Stimulated activated naive CD8-positive, alpha-beta T cell treated with anti-CD3 and anti-CD28 coated beads, Interleukin-15, Interleukin-2, amounts not matched to agents 100 ng/mL and 50 ng/mL, for 24 hours (primary cell): ENCODE data around the gene MYO7A.

Source experiments
- H3K27ac Mint-ChIP-seq: one replicate; pipeline ENCODE4 v1.8.0; 2021; ENCODE audit warnings: mild to moderate bottlenecking, mixed read lengths
- H3K27me3 Mint-ChIP-seq: one replicate; pipeline ENCODE4 v1.8.0; 2021; ENCODE audit warnings: mixed read lengths
- H3K36me3 Mint-ChIP-seq: one replicate; pipeline ENCODE4 v1.8.0; 2021; ENCODE audit warnings: low read depth, mixed read lengths
- H3K4me1 Mint-ChIP-seq: one replicate; pipeline ENCODE4 v1.8.0; 2021; ENCODE audit warnings: low read depth, mixed read lengths
- H3K4me3 Mint-ChIP-seq: one replicate; pipeline ENCODE4 v1.8.0; 2021; ENCODE audit warnings: mild to moderate bottlenecking, mixed read lengths
- H3K9me3 Mint-ChIP-seq: one replicate; pipeline ENCODE4 v1.8.0; 2021; ENCODE audit warnings: mixed read lengths

Gene MYO7A

DNA sequence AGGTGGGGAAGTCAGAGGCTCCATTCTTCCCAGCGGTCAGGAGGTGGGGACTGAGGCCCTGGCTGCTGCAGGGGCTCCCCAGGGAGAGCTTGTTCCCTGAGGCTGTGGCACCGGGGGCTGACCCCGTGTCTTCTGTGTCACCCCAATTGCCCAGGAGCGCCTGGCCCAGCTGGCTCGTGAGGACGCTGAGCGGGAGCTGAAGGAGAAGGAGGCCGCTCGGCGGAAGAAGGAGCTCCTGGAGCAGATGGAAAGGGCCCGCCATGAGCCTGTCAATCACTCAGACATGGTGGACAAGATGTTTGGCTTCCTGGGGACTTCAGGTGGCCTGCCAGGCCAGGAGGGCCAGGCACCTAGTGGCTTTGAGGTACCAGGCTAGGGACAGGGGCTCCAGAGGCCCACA lies 53.2 kb downstream of the MYO7A start:
- H3K36me3 Mint-ChIP-seq, result no peaks in the 10 kb centered on the region
- no peak overlapping the region for H3K27ac Mint-ChIP-seq
- no peaks in the 10 kb centered on the region for H3K4me1 Mint-ChIP-seq
- H3K9me3 Mint-ChIP-seq, result no peaks in the 10 kb centered on the region
- H3K27me3 Mint-ChIP-seq, result no peaks in the 10 kb centered on the region
- no peak overlapping the region for H3K4me3 Mint-ChIP-seq

DNA sequence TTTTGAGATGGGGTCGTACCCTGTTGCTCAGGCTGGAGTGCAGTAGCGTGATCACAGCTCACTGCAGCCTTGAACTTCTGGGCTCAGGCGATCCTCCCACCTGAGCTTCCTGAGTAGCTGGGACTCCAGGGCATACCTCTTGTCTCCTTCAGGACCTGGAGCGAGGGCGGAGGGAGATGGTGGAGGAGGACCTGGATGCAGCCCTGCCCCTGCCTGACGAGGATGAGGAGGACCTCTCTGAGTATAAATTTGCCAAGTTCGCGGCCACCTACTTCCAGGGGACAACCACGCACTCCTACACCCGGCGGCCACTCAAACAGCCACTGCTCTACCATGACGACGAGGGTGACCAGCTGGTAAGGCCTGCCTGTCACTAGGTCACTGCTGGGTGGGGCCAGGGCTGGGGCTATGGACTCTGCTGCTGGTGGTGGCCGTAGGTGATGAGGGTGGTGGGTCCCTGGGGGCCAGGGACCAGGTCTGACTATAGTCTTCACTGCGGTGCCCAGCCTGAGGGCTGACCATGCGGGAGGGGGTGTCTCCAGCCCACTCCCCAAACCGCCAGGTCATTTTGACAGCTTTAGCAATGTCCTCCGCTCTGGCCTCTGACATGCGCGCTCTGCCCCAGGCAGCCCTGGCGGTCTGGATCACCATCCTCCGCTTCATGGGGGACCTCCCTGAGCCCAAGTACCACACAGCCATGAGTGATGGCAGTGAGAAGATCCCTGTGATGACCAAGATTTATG lies 53.9 kb downstream of the MYO7A start:
- H3K4me3 Mint-ChIP-seq, result no peak overlapping the region
- H3K9me3 Mint-ChIP-seq, result no peaks in the 10 kb centered on the region
- no peak overlapping the region for H3K27ac Mint-ChIP-seq
- H3K4me1 Mint-ChIP-seq, result no peaks in the 10 kb centered on the region
- H3K27me3 Mint-ChIP-seq, result no peaks in the 10 kb centered on the region
- no peaks in the 10 kb centered on the region for H3K36me3 Mint-ChIP-seq

DNA sequence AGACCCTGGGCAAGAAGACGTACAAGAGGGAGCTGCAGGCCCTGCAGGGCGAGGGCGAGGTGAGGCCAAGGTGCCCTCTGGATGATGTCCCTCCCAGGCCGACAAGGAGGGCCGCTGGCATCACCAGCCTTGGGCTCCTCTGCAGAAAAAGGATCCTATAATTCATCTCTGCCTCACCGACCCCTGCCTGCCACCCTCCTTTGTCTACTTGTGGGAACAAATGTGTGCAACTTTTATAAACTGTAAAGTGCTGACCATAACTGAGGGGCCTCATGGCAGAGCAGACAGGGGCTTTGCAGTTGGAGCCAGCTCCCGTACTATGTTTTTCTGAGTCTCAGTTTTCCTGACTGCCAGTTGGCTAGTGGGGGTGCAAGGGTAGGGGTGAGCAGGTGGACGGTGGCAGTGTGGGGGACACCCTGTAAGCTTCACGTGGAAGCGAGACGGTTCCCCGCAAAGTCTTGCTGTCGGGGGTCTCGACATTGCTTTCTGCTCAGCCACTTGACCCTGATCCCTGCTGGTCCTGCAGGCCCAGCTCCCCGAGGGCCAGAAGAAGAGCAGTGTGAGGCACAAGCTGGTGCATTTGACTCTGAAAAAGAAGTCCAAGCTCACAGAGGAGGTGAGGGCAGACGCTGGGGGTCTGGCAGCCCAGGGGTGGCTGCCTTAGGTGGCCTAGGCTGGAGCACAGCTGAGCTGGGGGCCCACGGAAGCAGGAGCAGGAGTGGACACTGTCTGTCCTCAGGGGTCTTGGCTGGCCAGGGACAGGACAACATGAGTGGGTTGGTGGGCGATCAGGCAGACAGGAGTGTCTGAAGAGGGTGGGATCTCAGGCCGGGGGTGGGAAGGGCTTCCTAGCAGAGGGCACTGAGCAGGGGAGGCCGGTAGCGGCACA lies 54.7 kb downstream of the MYO7A start:
- Mint-ChIP-seq H3K4me3 (no peak overlapping the region), H3K4me1 (no peaks in the 10 kb centered on the region), H3K9me3 (no peaks in the 10 kb centered on the region), H3K27ac (no peak overlapping the region), H3K36me3 (no peaks in the 10 kb centered on the region), H3K27me3 (no peaks in the 10 kb centered on the region)

DNA sequence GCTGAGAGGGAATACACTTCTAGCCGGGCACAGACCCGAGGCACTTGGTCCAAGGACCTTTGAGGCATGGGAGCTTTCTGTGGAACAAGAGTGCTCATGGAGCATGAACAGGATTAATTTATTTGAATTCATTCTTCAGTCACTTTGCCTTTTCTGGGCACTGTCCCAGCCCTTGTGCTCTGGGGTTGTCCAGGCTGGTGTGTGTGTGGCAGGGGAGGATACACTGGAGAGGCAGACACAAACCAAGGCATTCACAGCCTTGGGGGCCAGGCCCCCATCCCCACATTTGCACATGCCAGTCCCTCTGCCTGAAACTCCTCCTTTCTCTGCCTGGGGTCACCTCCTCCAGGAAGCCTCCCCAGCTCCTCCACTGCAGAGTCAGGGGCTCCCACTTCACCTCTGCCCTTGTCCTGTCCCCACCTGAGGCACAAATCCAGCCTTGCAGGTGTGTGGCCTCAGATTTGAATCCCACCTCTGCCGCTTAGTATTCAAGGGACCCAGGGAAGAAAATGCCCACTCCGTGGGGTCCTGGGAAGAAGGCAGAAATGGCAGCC lies 55.5 kb downstream of the MYO7A start:
- Mint-ChIP-seq H3K27me3 (no peaks in the 10 kb centered on the region), H3K4me3 (no peak overlapping the region), H3K27ac (no peak overlapping the region), H3K4me1 (no peaks in the 10 kb centered on the region), H3K9me3 (no peaks in the 10 kb centered on the region), H3K36me3 (no peaks in the 10 kb centered on the region)

DNA sequence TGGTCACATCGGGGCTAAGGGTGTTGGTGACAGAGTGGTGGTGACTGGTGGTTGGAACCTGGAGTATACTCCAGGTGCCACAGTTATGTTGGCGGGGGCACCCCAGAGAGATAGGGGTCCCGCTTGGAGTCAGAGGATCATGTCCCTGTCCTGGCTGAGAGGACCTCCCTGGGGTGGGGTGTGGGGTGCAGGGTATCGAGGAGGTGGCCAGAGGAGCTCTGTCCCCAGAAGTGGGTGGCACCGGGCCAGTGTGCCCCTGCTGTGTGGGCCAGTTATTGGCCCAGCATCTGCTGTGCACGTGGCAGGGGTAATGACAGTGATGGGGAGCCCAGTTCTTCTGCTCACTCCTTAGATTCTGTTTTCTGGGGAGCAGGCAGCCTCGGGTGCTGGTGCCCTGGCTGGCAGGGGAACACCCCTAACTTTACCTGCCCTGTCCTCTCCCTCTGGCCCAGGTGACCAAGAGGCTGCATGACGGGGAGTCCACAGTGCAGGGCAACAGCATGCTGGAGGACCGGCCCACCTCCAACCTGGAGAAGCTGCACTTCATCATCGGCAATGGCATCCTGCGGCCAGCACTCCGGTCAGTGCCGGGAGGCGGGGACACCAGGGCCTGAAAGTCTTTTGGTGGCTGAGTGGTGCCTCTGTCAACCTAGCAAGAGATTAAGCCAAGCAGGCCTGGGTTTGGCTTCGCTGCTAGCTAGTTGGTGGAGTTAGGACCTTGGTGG lies 56.3 kb downstream of the MYO7A start:
- Mint-ChIP-seq H3K36me3 (no peaks in the 10 kb centered on the region), H3K27me3 (no peaks in the 10 kb centered on the region), H3K4me1 (no peaks in the 10 kb centered on the region), H3K4me3 (no peak overlapping the region), H3K27ac (no peak overlapping the region), H3K9me3 (no peaks in the 10 kb centered on the region)

DNA sequence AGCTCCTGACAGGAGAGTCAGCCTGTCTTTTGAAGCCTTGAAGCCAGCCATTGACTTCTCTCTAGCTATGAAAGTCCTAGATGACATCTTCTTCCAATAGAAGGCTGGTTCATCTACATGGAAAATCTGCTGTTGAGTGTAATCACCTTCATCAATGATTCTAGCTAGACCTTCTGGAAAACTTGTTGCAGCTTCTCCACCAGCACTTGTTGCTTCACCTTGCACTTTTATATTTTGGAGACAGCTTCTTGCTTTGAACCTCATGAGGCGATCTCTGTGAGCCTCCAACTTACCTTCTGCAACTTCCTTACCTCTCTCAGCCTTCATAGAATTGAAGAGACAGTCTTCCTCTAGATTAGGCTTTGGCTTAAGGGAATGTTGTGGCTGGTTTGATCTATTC lies 58.3 kb downstream of the MYO7A start:
- Mint-ChIP-seq H3K27me3 (no peaks in the 10 kb centered on the region), H3K27ac (no peak overlapping the region), H3K4me3 (no peak overlapping the region)

DNA sequence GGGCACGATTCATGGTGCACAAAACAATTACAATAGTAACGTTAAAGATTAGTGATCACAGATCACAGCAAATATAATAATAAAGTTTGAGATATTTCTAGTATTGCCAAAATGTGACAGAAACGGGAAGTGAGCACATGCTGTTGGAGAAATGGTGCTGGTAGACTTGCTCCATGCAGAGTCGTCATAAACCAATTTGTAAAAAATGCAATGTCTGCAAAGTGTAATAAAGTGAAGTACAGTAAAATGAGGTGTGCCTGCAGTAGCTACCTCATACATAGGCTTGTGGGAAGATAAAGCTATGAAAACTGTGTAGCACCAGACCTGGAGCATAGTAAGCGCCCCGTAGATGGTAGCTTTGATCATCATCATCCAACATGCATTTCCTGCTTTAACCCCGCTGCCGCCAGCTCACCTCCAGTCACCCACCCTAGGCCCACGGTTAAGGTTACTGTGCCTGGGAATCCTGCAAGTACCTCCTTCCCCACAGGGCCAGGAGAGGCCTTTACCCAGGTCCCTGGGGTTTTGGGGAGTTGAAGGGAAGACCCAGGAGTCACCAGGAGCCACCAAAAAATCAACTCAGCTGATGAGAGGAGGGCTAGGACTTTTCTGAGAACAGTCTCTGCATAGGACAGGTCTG lies 59.2 kb downstream of the MYO7A start:
- Mint-ChIP-seq H3K27me3 (no peaks in the 10 kb centered on the region), H3K9me3 (no peaks in the 10 kb centered on the region), H3K27ac (no peak overlapping the region), H3K4me1 (no peaks in the 10 kb centered on the region), H3K4me3 (no peak overlapping the region), H3K36me3 (no peaks in the 10 kb centered on the region)

More for the DNA sequence above, 58.3 kb downstream of the MYO7A start:
- H3K36me3 Mint-ChIP-seq, result no peaks in the 10 kb centered on the region
- H3K4me1 Mint-ChIP-seq, result no peaks in the 10 kb centered on the region
- H3K9me3 Mint-ChIP-seq, result no peaks in the 10 kb centered on the region

DNA sequence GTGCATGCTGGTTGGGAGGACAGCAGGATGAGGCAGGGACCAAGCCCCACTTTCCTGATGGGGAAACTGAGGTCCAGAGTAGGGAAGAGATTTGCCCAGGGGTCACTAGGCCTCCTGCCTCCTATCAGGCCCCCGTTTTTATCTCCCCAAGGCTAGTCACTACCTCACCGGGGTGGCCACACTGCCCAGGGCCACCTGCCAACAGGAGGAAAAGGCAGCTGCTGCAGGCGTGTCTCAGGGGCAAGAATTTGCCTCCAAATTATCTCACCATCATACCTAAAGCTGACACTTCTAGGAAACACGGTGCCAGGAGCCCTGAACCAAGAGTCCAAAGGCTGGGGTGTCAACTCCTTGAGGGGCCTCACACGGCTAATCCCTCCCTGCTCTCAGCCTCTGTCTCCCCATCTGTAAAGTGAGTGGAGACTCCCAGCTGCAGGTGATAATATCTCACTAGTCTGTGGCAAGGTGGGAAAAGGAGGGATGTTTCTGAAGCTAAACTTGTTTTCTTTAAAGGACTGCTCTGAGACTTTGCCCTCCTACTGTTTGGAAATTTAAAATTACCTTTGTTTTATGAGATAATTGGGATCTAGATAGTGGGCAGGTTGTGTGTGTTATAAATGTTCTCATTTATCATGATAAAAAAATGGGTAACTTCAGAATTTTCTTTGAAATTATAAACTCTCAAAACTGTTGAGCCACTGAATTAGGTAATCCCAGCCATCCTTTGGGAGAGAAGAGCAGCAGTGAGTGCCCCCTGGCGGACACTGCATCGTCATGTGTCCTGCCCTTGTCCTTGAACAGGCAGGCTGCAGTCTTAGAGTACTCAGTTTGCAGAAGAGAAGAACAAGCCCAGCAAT lies 60.0 kb downstream of the MYO7A start:
- no peaks in the 10 kb centered on the region for H3K27me3 Mint-ChIP-seq
- H3K36me3 Mint-ChIP-seq, result no peaks in the 10 kb centered on the region
- H3K4me1 Mint-ChIP-seq, result no peaks in the 10 kb centered on the region
- H3K4me3 Mint-ChIP-seq, result no peak overlapping the region
- no peaks in the 10 kb centered on the region for H3K9me3 Mint-ChIP-seq
- H3K27ac Mint-ChIP-seq, result no peak overlapping the region

DNA sequence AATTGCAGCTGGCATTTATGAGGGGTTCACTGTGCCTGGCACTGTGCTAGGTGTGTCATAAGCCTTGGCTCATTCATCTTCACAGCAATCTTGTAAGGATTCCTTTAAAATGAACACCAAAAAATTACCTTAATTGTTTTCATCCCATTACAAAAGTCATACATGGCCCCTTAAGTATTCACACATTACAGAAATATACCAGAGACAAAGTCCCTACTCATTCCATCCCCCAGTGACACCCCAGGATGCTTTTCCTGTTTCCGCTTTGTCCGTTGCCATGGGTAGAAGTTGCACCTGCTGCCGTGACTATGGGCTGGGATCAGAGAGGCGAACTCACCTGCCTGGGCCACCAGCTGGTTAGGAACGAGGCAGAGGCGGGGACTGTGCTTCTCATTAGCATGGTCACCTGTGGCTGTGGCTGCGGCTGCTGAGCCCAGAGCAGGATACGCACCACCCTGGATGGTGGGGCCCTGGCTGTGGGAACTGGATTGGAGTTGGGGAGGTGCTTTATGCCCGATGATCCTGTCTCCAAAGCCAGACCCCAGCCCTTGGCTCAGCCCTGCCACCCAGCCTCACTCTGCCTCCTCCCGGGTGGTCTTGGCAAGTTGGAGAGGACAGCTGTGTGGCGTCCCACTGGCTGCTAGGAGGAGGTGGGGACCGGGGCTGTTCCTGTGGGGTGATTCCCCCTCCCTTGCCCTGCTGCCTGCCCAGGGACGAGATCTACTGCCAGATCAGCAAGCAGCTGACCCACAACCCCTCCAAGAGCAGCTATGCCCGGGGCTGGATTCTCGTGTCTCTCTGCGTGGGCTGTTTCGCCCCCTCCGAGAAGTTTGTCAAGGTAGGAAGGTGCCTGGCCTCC lies 60.8 kb downstream of the MYO7A start:
- H3K4me1 Mint-ChIP-seq, result no peaks in the 10 kb centered on the region
- no peak overlapping the region for H3K27ac Mint-ChIP-seq
- H3K36me3 Mint-ChIP-seq, result no peaks in the 10 kb centered on the region
- H3K4me3 Mint-ChIP-seq, result no peak overlapping the region
- H3K27me3 Mint-ChIP-seq, result no peaks in the 10 kb centered on the region
- no peaks in the 10 kb centered on the region for H3K9me3 Mint-ChIP-seq

DNA sequence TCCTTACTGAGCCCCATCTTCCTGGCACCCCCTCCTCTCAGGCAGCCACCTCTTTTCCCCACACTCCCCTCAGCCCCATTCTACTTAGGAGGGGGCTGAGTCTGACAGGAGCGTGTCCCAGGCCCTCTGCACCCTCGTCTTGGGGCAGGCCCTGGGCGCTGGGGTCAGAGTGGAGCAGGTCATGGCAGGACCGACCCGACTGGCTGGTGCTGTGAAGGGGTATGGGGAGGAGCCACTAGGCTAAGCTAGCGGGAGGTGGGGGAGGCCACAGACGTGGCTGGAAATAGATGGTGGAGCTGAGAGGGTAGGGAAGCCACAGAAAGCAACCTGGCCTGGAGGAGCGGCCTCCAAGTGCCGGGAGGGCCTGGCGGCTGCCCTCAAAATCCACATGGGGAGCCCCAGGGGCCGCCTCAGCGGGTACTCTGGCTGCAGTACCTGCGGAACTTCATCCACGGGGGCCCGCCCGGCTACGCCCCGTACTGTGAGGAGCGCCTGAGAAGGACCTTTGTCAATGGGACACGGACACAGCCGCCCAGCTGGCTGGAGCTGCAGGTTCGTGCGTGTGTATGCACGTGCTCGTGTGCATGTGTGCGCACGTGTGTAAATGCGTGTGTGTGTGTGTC lies 61.7 kb downstream of the MYO7A start:
- Mint-ChIP-seq H3K36me3 (no peaks in the 10 kb centered on the region), H3K4me3 (no peak overlapping the region), H3K9me3 (no peaks in the 10 kb centered on the region), H3K27me3 (no peaks in the 10 kb centered on the region), H3K4me1 (no peaks in the 10 kb centered on the region), H3K27ac (no peak overlapping the region)

DNA sequence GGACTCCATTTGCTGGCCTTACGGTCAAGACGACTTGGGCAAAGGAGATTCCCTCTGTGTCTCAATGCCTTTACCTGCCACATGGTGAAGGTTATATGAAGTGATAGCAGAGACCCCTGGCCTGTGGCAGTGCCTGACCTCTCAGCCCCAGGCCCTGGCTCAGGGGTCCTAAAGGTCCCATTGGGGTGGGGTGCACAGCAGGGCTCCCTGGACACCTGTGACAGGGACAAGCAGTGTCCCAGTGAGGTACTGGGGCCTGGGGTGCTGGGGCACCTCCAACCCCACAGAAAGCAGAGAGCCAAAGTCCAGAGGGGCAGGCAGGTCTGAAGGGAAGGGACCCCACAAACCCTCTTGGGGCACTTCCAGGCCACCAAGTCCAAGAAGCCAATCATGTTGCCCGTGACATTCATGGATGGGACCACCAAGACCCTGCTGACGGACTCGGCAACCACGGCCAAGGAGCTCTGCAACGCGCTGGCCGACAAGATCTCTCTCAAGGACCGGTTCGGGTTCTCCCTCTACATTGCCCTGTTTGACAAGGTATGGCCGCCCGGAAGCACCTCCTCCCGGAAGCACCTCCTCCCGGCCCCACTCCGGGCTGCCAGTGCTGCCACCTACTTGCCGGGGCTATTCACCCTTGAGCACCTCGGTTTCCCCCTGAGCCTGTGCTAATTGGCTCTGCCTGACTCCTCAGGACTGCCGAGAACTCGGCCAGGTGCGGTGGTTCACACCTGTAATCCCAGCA lies 62.5 kb downstream of the MYO7A start:
- no peak overlapping the region for H3K4me3 Mint-ChIP-seq
- H3K9me3 Mint-ChIP-seq, result no peaks in the 10 kb centered on the region
- no peaks in the 10 kb centered on the region for H3K4me1 Mint-ChIP-seq
- H3K36me3 Mint-ChIP-seq, result no peaks in the 10 kb centered on the region
- H3K27me3 Mint-ChIP-seq, result no peaks in the 10 kb centered on the region
- no peak overlapping the region for H3K27ac Mint-ChIP-seq

DNA sequence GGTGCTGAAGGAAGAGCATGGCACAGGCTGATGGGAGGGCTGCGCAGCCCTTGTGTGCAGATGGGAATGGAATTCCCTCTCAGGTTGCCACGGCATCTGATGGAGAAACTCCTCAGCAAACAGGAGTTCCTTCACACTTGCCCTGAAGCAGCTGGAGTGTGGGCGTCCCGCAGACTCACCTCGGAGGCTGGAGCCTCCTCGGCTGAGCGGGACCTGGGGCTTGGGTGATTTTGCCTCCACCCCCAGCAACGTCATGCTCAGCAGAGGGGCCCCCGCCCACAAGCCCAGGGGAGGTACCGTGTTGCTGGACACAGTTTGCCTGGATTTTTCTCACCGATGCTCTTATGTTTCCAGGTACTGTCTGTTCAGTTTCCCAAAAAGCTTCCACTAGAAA lies 63.4 kb downstream of the MYO7A start:
- no peaks in the 10 kb centered on the region for H3K9me3 Mint-ChIP-seq
- no peaks in the 10 kb centered on the region for H3K4me1 Mint-ChIP-seq
- H3K27me3 Mint-ChIP-seq, result no peaks in the 10 kb centered on the region
- H3K36me3 Mint-ChIP-seq, result no peaks in the 10 kb centered on the region
- no peak overlapping the region for H3K27ac Mint-ChIP-seq
- no peak overlapping the region for H3K4me3 Mint-ChIP-seq
